Effector memory CD4-positive, alpha-beta T cell (primary cell): Measurements from ENCODE around the gene ZFAND2A.
A peak's percentile ranks its signal among the peaks of the same experiment; 100 is the strongest.

ENCODE experiments used
- DNase-seq, 3 donors: peaks; one replicate each; pipeline ENCODE4 v3.0.0-alpha.2; 2020
- H3K27ac ChIP-seq: 2 replicates; pipeline ENCODE4 v1.7.0; 2013; ENCODE audit warnings: mild to moderate bottlenecking, low read length, moderate library complexity; ENCODE audit not compliant: insufficient read depth, poor library complexity, severe bottlenecking
- H3K27me3 ChIP-seq: replicated peaks from 2 replicates; pipeline ENCODE4 v1.7.0; 2013; ENCODE audit warnings: mild to moderate bottlenecking, low read length; ENCODE audit not compliant: insufficient read depth, control insufficient read depth, poor library complexity, severe bottlenecking
- H3K36me3 ChIP-seq: 2 replicates; pipeline ENCODE4 v1.7.0; 2013; ENCODE audit warnings: mild to moderate bottlenecking, low read length, moderate library complexity; ENCODE audit not compliant: control insufficient read depth, insufficient read depth
- H3K4me1 ChIP-seq: 2 replicates; pipeline ENCODE4 v1.7.0; 2013; ENCODE audit warnings: low read length, mild to moderate bottlenecking; ENCODE audit not compliant: control insufficient read depth, insufficient read depth, poor library complexity, severe bottlenecking
- H3K4me3 ChIP-seq: 2 replicates; pipeline ENCODE4 v1.7.0; 2013; ENCODE audit warnings: low read length, low read depth, mild to moderate bottlenecking; ENCODE audit not compliant: insufficient read depth, poor library complexity, severe bottlenecking
- H3K9me3 ChIP-seq: 2 replicates; pipeline ENCODE4 v1.7.0; 2013; ENCODE audit warnings: mild to moderate bottlenecking, low read length, moderate library complexity; ENCODE audit not compliant: control insufficient read depth

Gene ZFAND2A

DNA sequence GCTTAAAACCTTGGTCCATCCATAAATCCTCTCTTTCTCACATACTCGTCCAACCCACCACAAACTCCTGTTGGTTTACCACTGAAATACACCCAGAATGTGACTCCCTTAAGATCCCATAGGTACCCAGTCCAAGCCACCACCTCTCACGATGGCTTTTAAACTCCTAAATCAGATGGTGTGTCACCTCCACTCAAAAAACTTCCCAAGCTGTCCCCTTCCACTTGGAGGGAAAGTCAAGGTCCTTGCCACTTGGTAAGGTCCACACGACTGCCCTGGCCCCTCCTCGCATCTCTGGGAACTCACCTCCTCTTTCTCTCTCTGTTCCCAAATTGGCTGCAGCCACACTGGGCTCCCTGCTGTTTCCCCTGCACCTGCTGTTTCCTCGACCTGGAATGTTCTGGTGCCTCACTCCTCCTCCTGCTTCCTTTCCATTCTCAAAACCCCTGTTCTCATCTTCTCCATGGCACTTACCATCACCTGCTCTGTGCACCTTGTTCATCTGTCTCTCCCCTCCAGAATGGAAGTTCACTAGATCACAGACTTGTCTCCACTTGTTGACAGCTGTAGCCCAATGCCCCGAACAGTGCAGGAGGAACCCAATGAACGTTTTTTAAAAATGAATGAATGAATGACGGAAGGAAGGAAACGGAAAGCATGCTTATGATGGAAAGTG, 23.0 kb downstream of the ZFAND2A start:
- no peaks in the 10 kb centered on the region for H3K27me3 ChIP-seq
- H3K27ac ChIP-seq: no peak overlapping the region
- H3K9me3 ChIP-seq: no peaks in the 10 kb centered on the region
- DNase-seq: no peak
- no peaks in the 10 kb centered on the region for H3K36me3 ChIP-seq
- peak overlapping the region; percentile 64 for H3K4me3 ChIP-seq
- H3K4me1 ChIP-seq: peaks cover 11% of the 10 kb centered on the region

DNA sequence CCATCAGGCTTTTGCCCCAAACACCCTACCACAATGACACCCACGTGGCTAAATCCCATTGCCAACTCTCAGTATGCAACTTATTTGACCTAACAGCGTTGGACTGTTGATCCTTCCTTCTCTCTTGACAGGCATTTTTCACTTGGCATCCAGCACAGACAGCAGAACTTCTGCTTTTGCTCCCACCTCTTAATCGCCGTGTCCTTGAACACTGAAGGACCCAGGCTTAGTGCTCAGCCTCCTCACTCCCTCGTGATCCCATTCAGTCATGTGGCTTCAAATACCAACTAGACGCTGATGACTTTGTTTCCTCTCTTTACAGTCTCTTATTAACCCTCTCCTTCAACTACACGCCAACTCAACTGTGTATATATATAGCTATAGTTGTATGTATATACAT, 25.0 kb downstream of the ZFAND2A start:
- Histone ChIP-seq H3K9me3 (no peaks in the 10 kb centered on the region), H3K4me3 (no peak overlapping the region), H3K4me1 (peaks cover 11% of the 10 kb centered on the region), H3K36me3 (no peaks in the 10 kb centered on the region), H3K27me3 (no peaks in the 10 kb centered on the region), H3K27ac (no peak overlapping the region)
- no peak for DNase-seq

DNA sequence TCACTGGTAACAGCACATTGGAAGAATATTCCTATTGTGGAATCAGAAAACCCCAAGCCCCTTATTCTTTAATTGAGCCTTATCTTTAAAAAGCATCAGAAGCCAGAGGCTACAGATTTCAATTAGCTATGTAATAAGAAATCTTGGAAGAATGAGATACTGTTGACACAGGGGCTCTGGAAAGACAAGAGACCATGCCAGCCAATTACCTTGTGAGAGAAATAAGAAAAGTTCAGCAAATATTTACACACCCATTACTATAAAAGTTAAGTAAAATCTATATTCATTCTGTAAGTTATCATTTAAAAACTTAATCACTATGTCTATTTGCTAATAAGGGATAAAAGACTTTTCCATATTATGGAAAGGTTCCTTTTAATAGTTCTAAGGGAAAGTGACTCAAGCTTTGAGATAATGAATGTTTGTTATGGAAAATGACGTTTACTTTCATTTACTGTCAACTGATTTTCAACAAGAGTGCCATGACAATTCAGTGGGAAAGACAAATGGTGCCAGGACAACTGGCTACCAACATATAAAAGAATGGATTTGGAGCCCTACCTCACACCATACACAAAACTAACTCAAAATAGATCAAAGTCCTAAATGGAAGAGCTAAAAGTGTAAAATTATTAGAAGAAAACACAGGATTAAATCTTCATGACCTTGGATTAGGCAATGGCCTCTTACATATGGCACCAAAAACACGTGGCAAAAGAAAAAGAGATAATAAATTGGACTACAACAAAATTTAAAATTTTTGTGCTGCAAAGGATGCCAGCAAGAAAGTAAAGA, 28.3 kb downstream of the ZFAND2A start:
- Histone ChIP-seq H3K4me1 (peaks cover under 1% of the 10 kb centered on the region), H3K4me3 (no peak overlapping the region), H3K27me3 (no peaks in the 10 kb centered on the region), H3K36me3 (no peaks in the 10 kb centered on the region), H3K27ac (no peak overlapping the region), H3K9me3 (no peaks in the 10 kb centered on the region)
- no peak for DNase-seq

DNA sequence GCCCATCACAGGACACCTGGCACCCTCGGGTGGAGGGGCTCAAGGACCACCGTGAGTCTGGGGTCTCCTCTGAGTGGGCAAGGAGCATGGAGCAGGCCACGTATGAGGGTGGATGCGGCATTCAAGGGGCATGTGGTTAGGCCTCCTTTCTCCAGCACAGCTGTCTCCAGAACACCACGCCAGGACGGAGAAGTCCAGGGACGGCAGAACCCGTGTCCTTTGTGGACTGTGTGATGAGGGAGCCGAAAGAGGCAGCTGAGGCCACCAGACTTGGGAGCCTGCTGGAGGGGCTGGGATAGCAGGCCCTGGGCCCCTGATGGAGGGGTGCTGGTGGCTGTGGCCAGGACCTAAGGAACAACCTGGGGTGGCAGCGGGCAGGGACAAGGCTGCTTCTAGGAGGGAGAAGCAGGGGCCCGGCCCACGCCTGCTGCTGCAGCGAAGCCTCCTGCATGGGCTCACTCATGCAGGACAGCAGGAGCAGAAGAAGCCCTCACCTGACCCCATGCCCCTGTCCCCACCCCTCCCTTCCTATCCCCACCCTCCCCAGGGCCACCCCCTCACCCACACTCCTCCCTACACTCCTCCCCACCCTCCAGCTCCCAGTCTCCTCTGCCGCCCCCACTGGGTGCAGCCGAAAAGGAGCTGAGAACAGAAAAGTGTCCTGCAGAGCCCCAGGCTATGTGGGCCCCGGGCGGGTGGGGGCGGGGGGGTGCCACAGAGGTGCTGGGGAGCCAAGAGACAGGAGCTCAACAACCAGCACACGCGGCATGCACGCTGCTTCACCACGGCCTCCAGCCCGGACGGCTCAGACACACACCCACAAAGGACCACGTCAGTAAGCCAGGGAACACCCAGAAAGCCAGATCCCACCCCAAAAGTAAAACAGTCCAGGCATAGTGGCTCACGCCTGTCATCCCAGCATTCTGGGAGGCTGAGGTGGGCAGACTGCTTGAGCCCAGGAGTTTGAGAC, 29.7 kb downstream of the ZFAND2A start:
- H3K36me3 ChIP-seq: peaks cover 4% of the 10 kb centered on the region
- H3K9me3 ChIP-seq: no peaks in the 10 kb centered on the region
- no peaks in the 10 kb centered on the region for H3K4me1 ChIP-seq
- DNase-seq: no peak
- H3K27me3 ChIP-seq: no peaks in the 10 kb centered on the region
- no peak overlapping the region for H3K27ac ChIP-seq
- no peak overlapping the region for H3K4me3 ChIP-seq

DNA sequence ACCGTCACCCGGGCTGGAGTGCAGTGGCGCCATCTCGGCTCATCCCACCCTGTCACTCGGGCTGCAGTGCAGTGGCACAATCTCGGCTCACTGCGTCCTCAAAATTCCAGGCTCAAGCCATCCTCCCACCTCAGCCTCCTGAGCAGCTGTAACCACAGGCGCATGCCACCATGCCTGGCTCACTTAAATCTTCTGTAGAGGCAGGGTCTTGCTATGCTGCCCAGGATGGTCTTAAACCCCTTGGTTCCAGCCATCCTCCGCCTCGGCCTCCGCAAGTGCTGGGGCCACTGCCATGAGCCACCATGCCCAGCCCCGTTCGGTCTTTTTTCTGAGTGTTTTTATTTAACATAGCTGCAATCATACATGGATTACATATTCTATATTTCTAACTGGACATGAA, 30.6 kb downstream of the ZFAND2A start:
- H3K27me3 ChIP-seq: no peaks in the 10 kb centered on the region
- no peaks in the 10 kb centered on the region for H3K9me3 ChIP-seq
- no peak overlapping the region for H3K4me3 ChIP-seq
- no peaks in the 10 kb centered on the region for H3K4me1 ChIP-seq
- no peak for DNase-seq
- peaks cover 5% of the 10 kb centered on the region for H3K36me3 ChIP-seq
- no peak overlapping the region for H3K27ac ChIP-seq

DNA sequence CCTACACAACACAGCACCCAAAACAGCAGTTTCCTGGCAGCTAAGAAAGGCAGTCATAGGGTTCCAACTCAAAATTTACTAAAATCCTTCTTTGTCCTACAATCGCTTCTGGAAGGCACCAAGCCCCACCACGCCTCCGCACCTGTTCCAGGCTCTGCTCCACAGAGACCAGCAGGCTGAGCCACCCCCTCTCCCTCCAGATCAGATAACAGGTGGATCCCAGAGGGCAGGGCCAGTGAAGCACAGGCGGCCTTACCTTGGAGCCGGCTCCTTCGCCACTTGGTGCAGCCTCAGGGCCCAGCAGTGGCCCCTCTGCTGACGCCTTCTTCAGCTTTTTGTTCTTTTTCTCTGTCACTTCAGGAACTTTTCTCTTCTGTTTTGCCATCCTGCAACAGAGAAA, 33.0 kb downstream of the ZFAND2A start:
- H3K4me3 ChIP-seq: no peak overlapping the region
- H3K36me3 ChIP-seq: peaks cover 5% of the 10 kb centered on the region
- no peak for DNase-seq
- no peaks in the 10 kb centered on the region for H3K27me3 ChIP-seq
- no peak overlapping the region for H3K27ac ChIP-seq
- H3K4me1 ChIP-seq: no peaks in the 10 kb centered on the region
- no peaks in the 10 kb centered on the region for H3K9me3 ChIP-seq

DNA sequence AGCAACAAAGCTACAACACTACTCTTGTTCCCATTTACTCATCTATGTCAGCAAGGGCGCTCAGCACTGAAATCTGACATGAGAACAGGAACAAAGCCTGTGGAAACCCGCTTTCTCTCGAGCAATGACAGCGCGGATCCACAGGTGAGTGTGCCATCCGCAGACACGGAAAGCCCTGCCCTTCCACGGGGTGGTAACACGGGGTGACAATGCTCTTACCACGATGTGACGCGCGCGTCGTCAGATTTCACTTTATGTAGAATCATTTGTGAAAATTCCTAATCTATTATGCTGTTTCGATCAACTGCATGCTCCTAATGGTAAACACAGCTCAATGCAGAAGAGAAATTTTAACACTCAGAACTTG, 34.4 kb downstream of the ZFAND2A start:
- H3K27ac ChIP-seq: no peak overlapping the region
- no peak overlapping the region for H3K4me3 ChIP-seq
- DNase-seq: no peak
- H3K4me1 ChIP-seq: no peaks in the 10 kb centered on the region
- no peaks in the 10 kb centered on the region for H3K27me3 ChIP-seq
- peaks cover 5% of the 10 kb centered on the region for H3K36me3 ChIP-seq
- H3K9me3 ChIP-seq: no peaks in the 10 kb centered on the region

DNA sequence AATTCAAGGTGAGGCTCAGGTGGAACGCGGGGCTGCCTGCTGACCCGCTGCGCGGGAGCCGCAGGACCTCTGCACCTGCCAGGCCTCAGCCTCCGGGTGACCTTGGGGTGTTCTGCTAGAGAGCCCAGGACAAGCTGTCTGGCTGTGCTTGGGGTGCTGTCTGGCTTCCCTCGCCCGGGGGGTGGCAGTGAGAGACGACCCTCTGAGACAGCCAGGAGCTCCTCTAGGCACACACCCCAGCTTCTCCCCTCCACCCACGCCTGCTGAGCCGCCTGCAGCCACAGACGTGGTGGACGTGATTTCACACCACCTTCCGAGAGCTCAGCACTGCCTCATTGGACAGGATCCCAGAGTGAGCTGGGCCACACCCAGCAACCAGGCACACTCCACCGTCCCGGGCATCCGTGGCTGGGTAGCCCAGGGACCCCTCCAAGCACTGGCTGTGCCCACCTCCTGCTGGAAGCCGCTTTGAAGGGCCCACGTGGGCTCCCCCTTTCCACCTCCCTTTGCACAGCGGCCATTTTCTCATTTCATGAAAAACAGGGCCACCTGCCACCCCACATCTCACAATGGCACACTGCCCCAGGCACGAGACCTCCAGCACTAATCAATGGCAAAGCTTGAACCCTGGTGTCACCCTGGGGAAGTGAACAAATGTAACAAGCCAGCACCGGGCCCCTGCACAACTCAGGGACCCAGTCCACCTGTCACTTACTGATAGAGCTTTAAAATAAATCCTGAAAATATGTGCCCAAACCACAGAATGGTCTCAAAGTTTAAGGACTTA, 35.0 kb downstream of the ZFAND2A start:
- Histone ChIP-seq H3K9me3 (no peaks in the 10 kb centered on the region), H3K27me3 (no peaks in the 10 kb centered on the region), H3K4me3 (no peak overlapping the region), H3K27ac (no peak overlapping the region), H3K4me1 (no peaks in the 10 kb centered on the region), H3K36me3 (peaks cover 5% of the 10 kb centered on the region)
- no peak for DNase-seq

DNA sequence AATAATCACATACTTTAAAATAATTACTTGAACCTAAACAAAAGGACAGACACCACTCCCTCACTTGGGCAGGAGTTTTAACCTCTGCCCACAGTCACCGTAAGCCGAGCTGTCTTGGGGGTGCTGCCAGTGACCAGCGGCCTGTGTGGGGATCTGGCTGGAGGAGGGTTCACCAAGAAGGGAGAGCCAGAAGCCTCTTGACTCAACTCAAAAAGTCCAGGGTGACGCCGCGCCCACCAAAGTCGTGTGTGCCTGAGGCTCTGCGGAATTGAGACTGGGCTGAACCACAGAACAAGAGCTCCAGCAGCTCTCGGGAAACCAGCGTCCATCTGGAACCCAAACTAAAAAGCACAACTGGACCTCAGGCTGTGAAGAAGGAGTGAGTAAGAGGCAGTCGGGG, 35.8 kb downstream of the ZFAND2A start:
- Histone ChIP-seq H3K4me3 (no peak overlapping the region), H3K27ac (no peak overlapping the region)

More for the DNA sequence above, 35.8 kb downstream of the ZFAND2A start:
- H3K27me3 ChIP-seq: no peaks in the 10 kb centered on the region
- H3K36me3 ChIP-seq: peaks cover 5% of the 10 kb centered on the region
- H3K4me1 ChIP-seq: no peaks in the 10 kb centered on the region
- H3K9me3 ChIP-seq: no peaks in the 10 kb centered on the region
- DNase-seq: no peak
